ENCODE measurements around the gene ARAP2. TPM values are rescaled to one million over a fixed set of nuclear protein-coding genes. Genes with fewer than 3 reads are reported as not detected.

The ARAP2 gene
- total and polyA plus RNA-seq, 7 donors = 3.6 to 22.9 (median 16.9) TPM

GRCh38 chr4:36224972-36225903 lies 19.1 kb downstream of the ARAP2 start:
- Histone ChIP-seq H3K36me3 (no peaks in the 10 kb centered on the region), H3K4me3 (no peak overlapping the region), H3K9me3 (no peaks in the 10 kb centered on the region), H3K4me1 (no peaks in the 10 kb centered on the region), H3K27ac (no peak overlapping the region), H3K27me3 (no peaks in the 10 kb centered on the region)
- 52 to 56% methylated on average over 2 of the region's 2 CpGs for WGBS, 2 donors
- no peak for DNase-seq
- TF ChIP-seq POLR2A (IDR thresholded peaks at IDR 0.05) (no peak), EP300 (IDR thresholded peaks at IDR 0.05) (no peak), CTCF (IDR thresholded peaks at IDR 0.05) (no peak), POLR2AphosphoS5 (IDR thresholded peaks at IDR 0.05) (no peak)
- intact Hi-C loops (cut with DNase I) = no loop called here

DNA sequence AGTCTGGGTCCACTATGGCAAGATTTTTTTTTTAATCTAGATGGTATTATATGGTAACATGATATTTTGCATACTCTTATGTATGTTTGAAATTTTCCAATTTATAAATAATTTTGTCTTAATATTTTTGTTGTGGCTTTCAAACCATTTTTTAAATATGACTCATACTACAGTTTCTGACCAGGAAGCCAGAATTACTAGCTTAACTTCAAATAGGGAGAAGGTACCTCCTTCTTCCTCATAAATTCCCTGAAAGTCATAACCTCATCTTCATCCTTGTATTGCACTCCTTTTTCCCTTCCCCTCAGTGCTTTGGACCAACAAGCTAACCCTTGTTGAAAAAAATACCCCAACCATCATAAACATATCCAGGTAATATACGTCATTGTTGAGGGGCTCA lies 21.6 kb downstream of the ARAP2 start:
- Histone ChIP-seq H3K4me3 (no peak overlapping the region), H3K27me3 (no peaks in the 10 kb centered on the region), H3K36me3 (no peaks in the 10 kb centered on the region), H3K9me3 (no peaks in the 10 kb centered on the region), H3K27ac (no peak overlapping the region), H3K4me1 (no peaks in the 10 kb centered on the region)
- 88 to 94% methylated on average over 1 of the region's 1 CpG for WGBS, 2 donors
- intact Hi-C loops (cut with DNase I) = no loop called here
- no peak for DNase-seq
- no peak for TF ChIP-seq EP300 (IDR thresholded peaks at IDR 0.05)
- no peak for TF ChIP-seq POLR2AphosphoS5 (IDR thresholded peaks at IDR 0.05)
- TF ChIP-seq POLR2A (IDR thresholded peaks at IDR 0.05) = no peak
- no peak for TF ChIP-seq CTCF (IDR thresholded peaks at IDR 0.05)

GRCh38 chr4:36220776-36221175 lies 23.5 kb downstream of the ARAP2 start:
- TF ChIP-seq POLR2AphosphoS5 (IDR thresholded peaks at IDR 0.05) (no peak), CTCF (IDR thresholded peaks at IDR 0.05) (no peak), EP300 (IDR thresholded peaks at IDR 0.05) (no peak), POLR2A (IDR thresholded peaks at IDR 0.05) (no peak)
- Histone ChIP-seq H3K36me3 (no peaks in the 10 kb centered on the region), H3K4me3 (no peak overlapping the region), H3K9me3 (no peaks in the 10 kb centered on the region), H3K4me1 (no peaks in the 10 kb centered on the region), H3K27ac (no peak overlapping the region), H3K27me3 (no peaks in the 10 kb centered on the region)
- intact Hi-C loops (cut with DNase I) = no loop called here
- DNase-seq = no peak
- 89 to 92% methylated on average over 3 of the region's 3 CpGs for WGBS, 2 donors

DNA sequence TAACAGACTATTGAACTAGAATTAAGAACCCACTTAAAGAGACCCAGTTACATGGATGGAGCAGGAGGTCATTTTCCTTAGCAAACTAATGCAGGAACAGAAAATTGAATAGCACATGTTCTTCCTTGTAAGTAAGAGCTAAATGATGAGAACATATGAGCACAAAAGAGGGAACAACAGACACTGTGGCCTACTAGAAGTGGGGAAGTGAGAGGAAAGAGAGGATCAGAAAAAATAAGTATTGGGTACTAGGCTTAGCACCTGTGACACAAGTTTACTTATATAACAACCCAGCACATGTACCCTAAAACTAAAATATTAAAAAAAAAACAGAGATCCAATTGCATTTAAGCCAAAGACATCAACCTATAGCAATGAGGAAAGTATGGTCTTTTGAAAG lies 26.2 kb downstream of the ARAP2 start:
- H3K36me3 ChIP-seq = no peaks in the 10 kb centered on the region
- TF ChIP-seq POLR2AphosphoS5 (IDR thresholded peaks at IDR 0.05) (no peak), CTCF (IDR thresholded peaks at IDR 0.05) (no peak), POLR2A (IDR thresholded peaks at IDR 0.05) (no peak), EP300 (IDR thresholded peaks at IDR 0.05) (no peak)
- H3K9me3 ChIP-seq = no peaks in the 10 kb centered on the region
- no peak overlapping the region for H3K27ac ChIP-seq
- intact Hi-C loops (cut with DNase I) = no loop called here
- H3K27me3 ChIP-seq = no peaks in the 10 kb centered on the region
- no peaks in the 10 kb centered on the region for H3K4me1 ChIP-seq
- no peak for DNase-seq
- H3K4me3 ChIP-seq = no peak overlapping the region
